Calu3 (cell line): Measurements from ENCODE around the gene FAF1. TPM values are rescaled to one million over a fixed set of nuclear protein-coding genes. Genes with fewer than 3 reads are reported as not detected.

Source experiments
- BruUV-seq: library from RNA; stranded (reverse); fragments of 400-500 nt; replicated peaks from 2 replicates; lab custom pipeline; 2021; lab: Mats Ljungman, UMichigan
- CTCF ChIA-PET: fragments of 300-600 bp; sonication (Branson Sonifier 250); formaldehyde crosslinking; loops from one replicate; lab custom pipeline; 2022; ENCODE audit warnings: antibody characterized with exemption; lab: Charles Lee
- DNase-seq: peaks from one replicate; pipeline ENCODE4 v3.0.0; 2022
- H3K27ac Mint-ChIP-seq: one replicate; pipeline ENCODE4 v1.8.0; 2022; ENCODE audit warnings: mixed read lengths; ENCODE audit not compliant: unreplicated experiment
- H3K27me3 Mint-ChIP-seq: one replicate; pipeline ENCODE4 v1.8.0; 2022; ENCODE audit warnings: mixed read lengths; ENCODE audit not compliant: unreplicated experiment
- H3K36me3 Mint-ChIP-seq: one replicate; pipeline ENCODE4 v1.8.0; 2022; ENCODE audit warnings: mild to moderate bottlenecking, moderate library complexity, mixed read lengths; ENCODE audit not compliant: insufficient read depth, unreplicated experiment
- H3K4me1 Mint-ChIP-seq: one replicate; pipeline ENCODE4 v1.8.0; 2022; ENCODE audit warnings: mild to moderate bottlenecking, low read depth, mixed read lengths; ENCODE audit not compliant: unreplicated experiment
- H3K4me3 Mint-ChIP-seq: one replicate; pipeline ENCODE4 v1.8.0; 2022; ENCODE audit warnings: mild to moderate bottlenecking, low read depth, moderate library complexity, mixed read lengths; ENCODE audit not compliant: unreplicated experiment
- H3K9me3 Mint-ChIP-seq: one replicate; pipeline ENCODE4 v1.8.0; 2022; ENCODE audit warnings: low read depth, mixed read lengths; ENCODE audit not compliant: unreplicated experiment
- CTCF ChIP-seq: fragments of 200-600 bp; IDR thresholded peaks from one replicate; pipeline ENCODE4 v1.8.0; 2022; ENCODE audit warnings: antibody characterized with exemption; ENCODE audit not compliant: unreplicated experiment
- intact Hi-C: fragments of 100-400 bp; cut with micrococcal nuclease; formaldehyde crosslinking; loops from one replicate; pipeline ENCODE4 v1.10.0; 2022; ENCODE audit not compliant: unreplicated experiment
- total RNA-seq: library from RNA; stranded (reverse); gene quantifications from 2 replicates; pipeline ENCODE4 v1.2.3, GENCODE V29; 2022

The FAF1 gene
- total RNA-seq, 1 experiment from 2014 or later = 104 TPM

- BruUV-seq = no TSS peak
- TF ChIP-seq CTCF = no peak
- no peak for DNase-seq
- H3K27me3 Mint-ChIP-seq = no peaks in the 10 kb centered on the region
- no peak overlapping the region for H3K4me3 Mint-ChIP-seq
- H3K4me1 Mint-ChIP-seq = peaks cover 18% of the 10 kb centered on the region
- no peak overlapping the region for H3K27ac Mint-ChIP-seq
- CTCF ChIA-PET = no interaction called here
- peaks cover 5% of the 10 kb centered on the region for H3K9me3 Mint-ChIP-seq
- no peaks in the 10 kb centered on the region for H3K36me3 Mint-ChIP-seq
- intact Hi-C loops = no loop called here
These were observed 39.0 kb downstream of the FAF1 start for GRCh38 chr1:50921029-50921428.

GRCh38 chr1:50920409-50920808 is 39.7 kb downstream of the FAF1 start:
- intact Hi-C loops = no loop called here
- no peaks in the 10 kb centered on the region for H3K27me3 Mint-ChIP-seq
- CTCF ChIA-PET = no interaction called here
- BruUV-seq = no TSS peak
- no peak for TF ChIP-seq CTCF
- no peak overlapping the region for H3K4me3 Mint-ChIP-seq
- no peak for DNase-seq
- H3K36me3 Mint-ChIP-seq = no peaks in the 10 kb centered on the region
- H3K4me1 Mint-ChIP-seq = peaks cover 19% of the 10 kb centered on the region
- peaks cover 5% of the 10 kb centered on the region for H3K9me3 Mint-ChIP-seq
- no peak overlapping the region for H3K27ac Mint-ChIP-seq

- CTCF ChIA-PET = no interaction called here
- intact Hi-C loops = loop anchor here (2.0 kb wide), 1 partner anchor 15 kb away; no protein-coding TSS in a partner anchor
- Mint-ChIP-seq H3K27me3 (no peaks in the 10 kb centered on the region), H3K9me3 (no peaks in the 10 kb centered on the region), H3K27ac (peak overlapping the region; percentile 10), H3K36me3 (no peaks in the 10 kb centered on the region), H3K4me1 (peaks cover 19% of the 10 kb centered on the region), H3K4me3 (no peak overlapping the region)
- TF ChIP-seq CTCF = no peak
- no TSS peak for BruUV-seq
- DNase-seq = no peak
These were observed 42.6 kb downstream of the FAF1 start for GRCh38 chr1:50917138-50918137.

- no peak for TF ChIP-seq CTCF
- Mint-ChIP-seq H3K36me3 (no peaks in the 10 kb centered on the region), H3K27ac (no peak overlapping the region), H3K9me3 (no peaks in the 10 kb centered on the region), H3K4me3 (no peak overlapping the region), H3K4me1 (peaks cover 19% of the 10 kb centered on the region), H3K27me3 (no peaks in the 10 kb centered on the region)
- CTCF ChIA-PET = no interaction called here
- BruUV-seq = no TSS peak
- intact Hi-C loops = loop anchor here (2.0 kb wide), 1 partner anchor 13 kb away; no protein-coding TSS in a partner anchor
- DNase-seq = no peak
These were observed 44.4 kb downstream of the FAF1 start for GRCh38 chr1:50915621-50916020.
